Neural progenitor cell (in vitro differentiated cells): ENCODE results near the gene LEFTY1. TPM values are rescaled to one million over a fixed set of nuclear protein-coding genes. Genes with fewer than 3 reads are reported as not detected.
A peak's percentile ranks its signal among the peaks of the same experiment; 100 is the strongest.

ENCODE experiments used
- DNase-seq: peaks from one replicate; pipeline ENCODE4 v3.0.0-alpha.2; 2016; ENCODE audit warnings: low spot score
- H2AFZ ChIP-seq: fragments of 200-600 bp; sonication (generic); replicated peaks from 2 replicates; pipeline ENCODE4 v1.6.1; 2016; ENCODE audit warnings: antibody characterized with exemption
- H3F3A ChIP-seq: fragments of 200-600 bp; sonication (generic); 2 replicates; pipeline ENCODE4 v1.6.1; 2016; ENCODE audit warnings: antibody characterized with exemption, low read depth
- H3K27ac ChIP-seq: fragments of 200-600 bp; sonication (generic); 2 replicates; pipeline ENCODE4 v1.5.1; 2016; ENCODE audit warnings: mild to moderate bottlenecking
- H3K27me3 ChIP-seq: fragments of 200-600 bp; sonication (generic); 2 replicates; pipeline ENCODE4 v1.6.1; 2016; ENCODE audit warnings: mild to moderate bottlenecking, moderate library complexity
- H3K36me3 ChIP-seq: fragments of 200-600 bp; sonication (generic); 2 replicates; pipeline ENCODE4 v1.5.1; 2016
- H3K4me1 ChIP-seq: fragments of 200-600 bp; sonication (generic); 2 replicates; pipeline ENCODE4 v1.6.1; 2016; ENCODE audit warnings: mixed run types
- H3K4me2 ChIP-seq: fragments of 200-600 bp; sonication (generic); 2 replicates; pipeline ENCODE4 v1.6.1; 2016
- H3K4me3 ChIP-seq: fragments of 200-600 bp; sonication (generic); 2 replicates; pipeline ENCODE4 v1.5.1; 2016
- H3K79me2 ChIP-seq: fragments of 200-600 bp; sonication (generic); 2 replicates; pipeline ENCODE4 v1.6.1; 2016; ENCODE audit warnings: low read depth
- H3K9ac ChIP-seq: fragments of 200-600 bp; sonication (generic); 2 replicates; pipeline ENCODE4 v1.6.1; 2016
- H3K9me3 ChIP-seq: fragments of 200-600 bp; sonication (generic); 2 replicates; pipeline ENCODE4 v1.5.1; 2016; ENCODE audit warnings: low read depth
- H4K20me1 ChIP-seq: fragments of 200-600 bp; sonication (generic); 2 replicates; pipeline ENCODE4 v1.6.1; 2016; ENCODE audit warnings: low read depth
- H3K27ac Mint-ChIP-seq: 3 replicates; pipeline ENCODE4 v1.8.0; 2021; ENCODE audit warnings: mixed read lengths
- H3K27me3 Mint-ChIP-seq: 2 replicates; pipeline ENCODE4 v1.8.0; 2022; ENCODE audit warnings: low read depth, mild to moderate bottlenecking, inconsistent platforms, moderate library complexity, mixed read lengths; ENCODE audit not compliant: insufficient read depth
- H3K36me3 Mint-ChIP-seq: 3 replicates; pipeline ENCODE4 v1.8.0; 2021; ENCODE audit warnings: mixed read lengths
- H3K4me1 Mint-ChIP-seq: 3 replicates; pipeline ENCODE4 v1.8.0; 2021; ENCODE audit warnings: mixed read lengths
- H3K4me3 Mint-ChIP-seq: 3 replicates; pipeline ENCODE4 v1.8.0; 2021; ENCODE audit warnings: mild to moderate bottlenecking, moderate library complexity, mixed read lengths
- H3K9me3 Mint-ChIP-seq: 3 replicates; pipeline ENCODE4 v1.8.0; 2020; ENCODE audit warnings: mixed read lengths
- CTCF ChIP-seq: fragments of 200-600 bp; sonication (generic); IDR thresholded peaks from 2 replicates; pipeline ENCODE4 v1.5.1; 2017; ENCODE audit warnings: antibody characterized with exemption, mild to moderate bottlenecking
- EZH2 ChIP-seq: fragments of 200-600 bp; sonication (generic); IDR thresholded peaks from 2 replicates; pipeline ENCODE4 v1.6.1; 2017; ENCODE audit warnings: antibody characterized with exemption, mild to moderate bottlenecking, moderate library complexity
- EZH2phosphoT487 ChIP-seq: fragments of 200-600 bp; sonication (generic); IDR thresholded peaks from 2 replicates; pipeline ENCODE4 v1.6.1; 2017; ENCODE audit warnings: antibody characterized with exemption
- total RNA-seq: library from RNA; depleted of rRNA; stranded (reverse); fragments of >200 nt; gene quantifications from 2 replicates; pipeline ENCODE4 v1.2.3, GENCODE V29; 2015; ENCODE audit warnings: low replicate concordance

Gene LEFTY1
- total RNA-seq, 1 donor from 2014 or later: not detected

GRCh38 chr1:225923692-225924555, 35.0 kb upstream of the LEFTY1 start, which contains the start of gene PYCR2:
TSS of gene PYCR2 (minus strand) at chr1:225924250. CDS start at chr1:225924110, 140 bp downstream.
- peak within 1 kb of the TSS; percentile 97 for H2AFZ ChIP-seq

GRCh38 chr1:225923381-225923691, 34.4 kb upstream of the LEFTY1 start:
- peaks cover 12% of the 10 kb centered on the region for H3K36me3 Mint-ChIP-seq
- H3K4me3 Mint-ChIP-seq: peak overlapping the region; percentile 97
- H4K20me1 ChIP-seq: peaks cover 14% of the 10 kb centered on the region
- peaks cover 15% of the 10 kb centered on the region for H3K4me1 Mint-ChIP-seq
- TF ChIP-seq EZH2: no peak
- TF ChIP-seq EZH2phosphoT487: no peak
- no peak for TF ChIP-seq CTCF
- peak overlapping the region; percentile 64 for H3K9ac ChIP-seq
- H3K27me3 ChIP-seq: no peaks in the 10 kb centered on the region
- peak overlapping the region; percentile 94 for H3K4me2 ChIP-seq
- no peak for DNase-seq
- no peaks in the 10 kb centered on the region for H3K9me3 Mint-ChIP-seq
- peaks cover 29% of the 10 kb centered on the region for H3F3A ChIP-seq
- H3K27ac ChIP-seq: no peak overlapping the region
- no peak overlapping the region for H3K27ac Mint-ChIP-seq
- H3K27me3 Mint-ChIP-seq: peaks cover 5% of the 10 kb centered on the region
- no peak overlapping the region for H2AFZ ChIP-seq
- no peaks in the 10 kb centered on the region for H3K36me3 ChIP-seq
- peaks cover 20% of the 10 kb centered on the region for H3K79me2 ChIP-seq
- peak overlapping the region; percentile 88 for H3K4me3 ChIP-seq
- H3K4me1 ChIP-seq: peaks cover 10% of the 10 kb centered on the region
- H3K9me3 ChIP-seq: no peaks in the 10 kb centered on the region

More at GRCh38 chr1:225923692-225924555, 35.0 kb upstream of the LEFTY1 start, which contains the start of gene PYCR2:
- peak; percentile 98 for DNase-seq
- Histone ChIP-seq H3K9me3 (no peaks in the 10 kb centered on the region), H3K27me3 (no peaks in the 10 kb centered on the region), H3K4me3 (peak within 1 kb of the TSS; percentile 88), H3K36me3 (no peaks in the 10 kb centered on the region), H3K4me2 (peak within 1 kb of the TSS; percentile 94), H3K27ac (peak within 1 kb of the TSS; percentile 88), H3K4me1 (peaks cover 10% of the 10 kb centered on the region), H3F3A (peaks cover 29% of the 10 kb centered on the region), H4K20me1 (peaks cover 14% of the 10 kb centered on the region), H3K79me2 (peaks cover 20% of the 10 kb centered on the region), H3K9ac (peak within 1 kb of the TSS; percentile 64)
- H3K4me3 Mint-ChIP-seq: peak within 1 kb of the TSS; percentile 97
- TF ChIP-seq EZH2 (no peak), EZH2phosphoT487 (no peak), CTCF (no peak)
- no peaks in the 10 kb centered on the region for H3K9me3 Mint-ChIP-seq
- peaks cover 12% of the 10 kb centered on the region for H3K36me3 Mint-ChIP-seq
- H3K27me3 Mint-ChIP-seq: peaks cover 5% of the 10 kb centered on the region
- peak within 1 kb of the TSS; percentile 96 for H3K27ac Mint-ChIP-seq
- H3K4me1 Mint-ChIP-seq: peaks cover 15% of the 10 kb centered on the region

GRCh38 chr1:225921734-225922709, 33.1 kb upstream of the LEFTY1 start:
- no peaks in the 10 kb centered on the region for H3K9me3 ChIP-seq
- H3K4me2 ChIP-seq: no peak overlapping the region
- peaks cover 20% of the 10 kb centered on the region for H3K79me2 ChIP-seq
- no peaks in the 10 kb centered on the region for H3K36me3 ChIP-seq
- H3K4me3 ChIP-seq: no peak overlapping the region
- peaks cover 29% of the 10 kb centered on the region for H3F3A ChIP-seq
- DNase-seq: no peak
- H3K27ac ChIP-seq: no peak overlapping the region
- H3K4me1 ChIP-seq: peaks cover 10% of the 10 kb centered on the region
- Mint-ChIP-seq H3K27me3 (peaks cover 5% of the 10 kb centered on the region), H3K4me1 (peaks cover 15% of the 10 kb centered on the region), H3K9me3 (no peaks in the 10 kb centered on the region), H3K36me3 (peaks cover 16% of the 10 kb centered on the region), H3K27ac (no peak overlapping the region), H3K4me3 (peak overlapping the region; percentile 97)
- no peak overlapping the region for H2AFZ ChIP-seq
- TF ChIP-seq EZH2: no peak
- TF ChIP-seq CTCF: no peak
- TF ChIP-seq EZH2phosphoT487: no peak
- H3K9ac ChIP-seq: no peak overlapping the region
- H4K20me1 ChIP-seq: peaks cover 14% of the 10 kb centered on the region
- no peaks in the 10 kb centered on the region for H3K27me3 ChIP-seq
